H9 (cell line): ENCODE data around the gene LRRC8A. TPM values are rescaled to one million over a fixed set of nuclear protein-coding genes. Genes with fewer than 3 reads are reported as not detected.

Experiments used
- DNase-seq: peaks from one replicate; pipeline ENCODE4 v3.0.0-alpha.2; 2017
- H2AFZ ChIP-seq: one replicate; pipeline ENCODE4 v1.6.1; 2013; ENCODE audit warnings: mild to moderate bottlenecking, low read length, control low read depth, moderate library complexity
- H2AK5ac ChIP-seq: 2 replicates; pipeline ENCODE4 v1.6.1; 2013; ENCODE audit warnings: low read length, control low read depth, mixed read lengths; ENCODE audit not compliant: insufficient read length
- H2BK120ac ChIP-seq: one replicate; pipeline ENCODE4 v1.6.1; 2013; ENCODE audit warnings: low read depth, mild to moderate bottlenecking, low read length, control low read depth, inconsistent platforms; ENCODE audit not compliant: poor library complexity, severe bottlenecking
- H2BK12ac ChIP-seq: 2 replicates; pipeline ENCODE4 v1.6.1; 2013; ENCODE audit warnings: low read length, control low read depth, mixed read lengths, low read depth; ENCODE audit not compliant: insufficient read length
- H2BK15ac ChIP-seq: 2 replicates; pipeline ENCODE4 v1.6.1; 2013; ENCODE audit warnings: low read depth, low read length, control low read depth
- H2BK20ac ChIP-seq: one replicate; pipeline ENCODE4 v1.6.1; 2013; ENCODE audit warnings: low read depth, mild to moderate bottlenecking, low read length, control low read depth, inconsistent platforms; ENCODE audit not compliant: poor library complexity, severe bottlenecking
- H2BK5ac ChIP-seq: 2 replicates; pipeline ENCODE4 v1.6.1; 2013; ENCODE audit warnings: low read length, control low read depth, mixed read lengths; ENCODE audit not compliant: insufficient read length
- H3K14ac ChIP-seq: 2 replicates; pipeline ENCODE4 v1.6.1; 2013; ENCODE audit warnings: low read length, control low read depth; ENCODE audit not compliant: insufficient read depth
- H3K18ac ChIP-seq: 2 replicates; pipeline ENCODE4 v1.6.1; 2013; ENCODE audit warnings: low read depth, mild to moderate bottlenecking, mixed read lengths, low read length, control low read depth; ENCODE audit not compliant: insufficient read length
- H3K23ac ChIP-seq: 2 replicates; pipeline ENCODE4 v1.6.1; 2013; ENCODE audit warnings: low read length, control low read depth, mixed read lengths, low read depth; ENCODE audit not compliant: insufficient read length
- H3K23me2 ChIP-seq: 2 replicates; pipeline ENCODE4 v1.6.1; 2013; ENCODE audit warnings: low read depth, mild to moderate bottlenecking, mixed read lengths, low read length, control low read depth; ENCODE audit not compliant: insufficient read length, poor library complexity, severe bottlenecking
- H3K27ac ChIP-seq: 2 replicates; pipeline ENCODE4 v1.5.1; 2013; ENCODE audit warnings: low read length, control low read depth, mixed read lengths, low read depth; ENCODE audit not compliant: insufficient read length
- H3K27me3 ChIP-seq: 2 replicates; pipeline ENCODE4 v1.6.1; 2013; ENCODE audit warnings: low read length, control low read depth, inconsistent platforms; ENCODE audit not compliant: insufficient read depth
- H3K4ac ChIP-seq: 2 replicates; pipeline ENCODE4 v1.6.1; 2013; ENCODE audit warnings: low read depth, mild to moderate bottlenecking, control low read depth, inconsistent platforms, low read length, moderate library complexity
- H3K4me1 ChIP-seq: 2 replicates; pipeline ENCODE4 v1.6.1; 2013; ENCODE audit warnings: low read length, control low read depth, inconsistent platforms; ENCODE audit not compliant: insufficient read depth
- H3K4me2 ChIP-seq: 2 replicates; pipeline ENCODE4 v1.6.1; 2013; ENCODE audit warnings: low read length, control low read depth, mixed read lengths; ENCODE audit not compliant: insufficient read length, insufficient read depth
- H3K56ac ChIP-seq: 2 replicates; pipeline ENCODE4 v1.6.1; 2013; ENCODE audit warnings: low read depth, mild to moderate bottlenecking, mixed read lengths, low read length, control low read depth; ENCODE audit not compliant: insufficient read length
- H3K79me1 ChIP-seq: 2 replicates; pipeline ENCODE4 v1.6.1; 2013; ENCODE audit warnings: low read depth, mild to moderate bottlenecking, moderate library complexity, low read length, control low read depth, inconsistent platforms; ENCODE audit not compliant: insufficient read depth, poor library complexity, severe bottlenecking
- H3K79me2 ChIP-seq: 2 replicates; pipeline ENCODE4 v1.6.1; 2013; ENCODE audit warnings: low read length, control low read depth, inconsistent platforms; ENCODE audit not compliant: insufficient read depth
- H3K9ac ChIP-seq: 2 replicates; pipeline ENCODE4 v1.6.1; 2013; ENCODE audit warnings: low read length, control low read depth, mixed read lengths; ENCODE audit not compliant: insufficient read length; ENCODE audit errors: extremely low read depth
- H3K9me3 ChIP-seq: one replicate; pipeline ENCODE4 v1.6.1; 2013; ENCODE audit warnings: low read depth, low read length, inconsistent platforms; ENCODE audit not compliant: control insufficient read depth
- H3T11ph ChIP-seq: one replicate; pipeline ENCODE4 v1.6.1; 2013; ENCODE audit warnings: mild to moderate bottlenecking, low read length, control low read depth, inconsistent platforms
- H4K20me1 ChIP-seq: one replicate; pipeline ENCODE4 v1.6.1; 2013; ENCODE audit not compliant: control insufficient read depth, insufficient read length, insufficient read depth
- H4K5ac ChIP-seq: 2 replicates; pipeline ENCODE4 v1.6.1; 2013; ENCODE audit warnings: low read depth, mild to moderate bottlenecking, mixed read lengths, low read length, control low read depth; ENCODE audit not compliant: insufficient read length
- H4K8ac ChIP-seq: replicated peaks from 2 replicates; pipeline ENCODE4 v1.6.1; 2013; ENCODE audit warnings: low read length, control low read depth, mixed read lengths, low read depth; ENCODE audit not compliant: insufficient read length
- H4K91ac ChIP-seq: 2 replicates; pipeline ENCODE4 v1.6.1; 2013; ENCODE audit warnings: low read depth, mild to moderate bottlenecking, moderate library complexity, mixed read lengths, low read length, control low read depth; ENCODE audit not compliant: insufficient read length
- H3K27ac Mint-ChIP-seq, 3 experiments: 2 replicates in 2 of 3; 3 replicates in 1 of 3; pipeline ENCODE4 v1.8.0; 2020 to 2021; ENCODE audit warnings: mixed read lengths in 3 of 3, mild to moderate bottlenecking in 1 of 3, moderate library complexity in 1 of 3
- H3K27me3 Mint-ChIP-seq: 2 replicates; pipeline ENCODE4 v1.8.0; 2021; ENCODE audit warnings: low read depth, mild to moderate bottlenecking, moderate library complexity, mixed read lengths
- H3K36me3 Mint-ChIP-seq, 3 experiments: 2 replicates in 2 of 3; 3 replicates in 1 of 3; pipeline ENCODE4 v1.8.0; 2020 to 2021; ENCODE audit warnings: low read depth in 3 of 3, mixed read lengths in 3 of 3; ENCODE audit not compliant: insufficient read depth in 1 of 3
- H3K4me1 Mint-ChIP-seq, 2 experiments: 2 replicates each; pipeline ENCODE4 v1.8.0; 2020; ENCODE audit warnings: mixed read lengths in 2 of 2
- H3K4me3 Mint-ChIP-seq, 2 experiments: 2 replicates in 1 of 2; 3 replicates in 1 of 2; pipeline ENCODE4 v1.8.0; 2020 to 2021; ENCODE audit warnings: mild to moderate bottlenecking in 2 of 2, mixed read lengths in 2 of 2, moderate library complexity in 1 of 2
- H3K9me3 Mint-ChIP-seq, 2 experiments: 2 replicates in 1 of 2; 3 replicates in 1 of 2; pipeline ENCODE4 v1.8.0; 2020; ENCODE audit warnings: mild to moderate bottlenecking in 2 of 2, mixed read lengths in 2 of 2, moderate library complexity in 1 of 2
- CTCF ChIP-seq: fragments of 200-600 bp; sonication (generic); conservative IDR thresholded peaks from 3 replicates; pipeline ENCODE4 v1.8.0; 2021; ENCODE audit warnings: antibody characterized with exemption, mild to moderate bottlenecking
- WGBS: extraction: QIAGEN DNeasy Blood & Tissue Kit; methylation state at CpG from one replicate; pipeline ENCODE4 v1.1.7; 2013; ENCODE audit warnings: missing lambda C conversion rate, low lambda C conversion rate, mixed read lengths; ENCODE audit not compliant: insufficient read length; ENCODE audit errors: extremely low coverage; 5-methylcytosine and 5-hydroxymethylcytosine counted together
- total RNA-seq: library from RNA; stranded (reverse); gene quantifications from 2 replicates; pipeline ENCODE4 v1.2.1, GENCODE V29; 2021

LRRC8A gene
- total RNA-seq, 1 experiment from 2014 or later = 76.0 TPM

GRCh38 chr9:128833696-128834095 lies 48.2 kb upstream of the LRRC8A start:
- peak overlapping the region in 1 of 2 experiments; percentile 28; a peak in 1 of 5 replicates for H3K4me3 Mint-ChIP-seq
- no peaks in the 10 kb centered on the region for H3K9me3 ChIP-seq

More at GRCh38 chr9:128833696-128834095, 48.2 kb upstream of the LRRC8A start:
- TF ChIP-seq CTCF = no peak
- H2AFZ ChIP-seq = no peak overlapping the region
- no peak overlapping the region for H3K9ac ChIP-seq
- H3K27me3 ChIP-seq = no peaks in the 10 kb centered on the region
- H3K4me1 Mint-ChIP-seq = peaks cover 4% of the 10 kb centered on the region in 2 experiments
- no peak overlapping the region for H2BK120ac ChIP-seq
- H3K23ac ChIP-seq = no peak overlapping the region
- H3K27me3 Mint-ChIP-seq = no peaks in the 10 kb centered on the region
- no peak overlapping the region for H3K27ac ChIP-seq
- H3T11ph ChIP-seq = no peak overlapping the region
- H3K36me3 Mint-ChIP-seq = peaks cover 22 to 32% (median 22%) of the 10 kb centered on the region in 3 experiments; a peak in 6 of 7 replicates
- H3K56ac ChIP-seq = no peak overlapping the region
- no peak overlapping the region for H3K18ac ChIP-seq
- no peaks in the 10 kb centered on the region for H3K4me1 ChIP-seq
- H4K5ac ChIP-seq = no peak overlapping the region
- no peak overlapping the region for H2BK12ac ChIP-seq
- no peak overlapping the region for H2BK5ac ChIP-seq
- H3K4me2 ChIP-seq = no peak overlapping the region
- H3K79me2 ChIP-seq = peaks cover 3% of the 10 kb centered on the region; the same call in 1 of the 2 replicates
- no peak for DNase-seq
- peak overlapping the region in 1 of 3 experiments; percentile 61; a peak in 3 of 7 replicates for H3K27ac Mint-ChIP-seq
- H4K8ac ChIP-seq = no peak overlapping the region
- H3K4ac ChIP-seq = no peak overlapping the region
- H2BK15ac ChIP-seq = no peak overlapping the region
- WGBS = no CpG with 5 or more reads among the region's 10 CpGs
- H3K14ac ChIP-seq = no peak overlapping the region; the same call in 1 of the 2 replicates
- peaks cover 3% of the 10 kb centered on the region for H3K79me1 ChIP-seq
- H3K9me3 Mint-ChIP-seq = no peaks in the 10 kb centered on the region; a peak in 1 of 5 replicates
- H3K23me2 ChIP-seq = peaks cover 6% of the 10 kb centered on the region
- H4K20me1 ChIP-seq = no peaks in the 10 kb centered on the region
- no peak overlapping the region for H4K91ac ChIP-seq
- no peak overlapping the region for H2AK5ac ChIP-seq
- no peak overlapping the region for H2BK20ac ChIP-seq
